SK-N-SH (cell line): ENCODE data around the gene SFPQ. TPM values are rescaled to one million over a fixed set of nuclear protein-coding genes. Genes with fewer than 3 reads are reported as not detected.

ENCODE experiments used
- CTCF ChIA-PET: fragments of 300-600, 350-600 bp; formaldehyde crosslinking; extraction: SDS; loops from one replicate; lab custom pipeline; 2021; lab: Yijun Ruan, JAX
- POLR2A ChIA-PET: fragments of 350-600 bp; sonication (Branson Sonifier 250); formaldehyde crosslinking; extraction: SDS; loops from one replicate; lab custom pipeline; 2020; ENCODE audit warnings: antibody characterized with exemption, inconsistent platforms; lab: Yijun Ruan, JAX
- DNase-seq: peaks from one replicate; pipeline ENCODE4 v3.0.0; 2012
- H2AFZ ChIP-seq: fragments of 200-600 bp; sonication (generic); 2 replicates; pipeline ENCODE4 v1.8.1; 2016; ENCODE audit warnings: antibody characterized with exemption, mild to moderate bottlenecking, low read depth
- H3F3A ChIP-seq: fragments of 200-600 bp; sonication (generic); replicated peaks from 2 replicates; pipeline ENCODE3; 2016; ENCODE audit warnings: antibody characterized with exemption, mild to moderate bottlenecking; ENCODE audit not compliant: insufficient read depth
- H3K27ac ChIP-seq, 2 experiments: fragments of 200-500 bp in 1 of 2; fragments of 200-600 bp in 1 of 2; sonication (Bioruptor generic) in 1 of 2; sonication (generic), shearing (Covaris generic) in 1 of 2; 2 replicates each; pipeline versions ENCODE4 v1.5.1 to v1.6.1; 2014 to 2016; ENCODE audit warnings: low read depth in 2 of 2, inconsistent platforms in 1 of 2, low read length in 1 of 2, mild to moderate bottlenecking in 1 of 2, mixed read lengths in 1 of 2
- H3K27me3 ChIP-seq: fragments of 200-600 bp; sonication (generic), shearing (Covaris generic); 2 replicates; pipeline ENCODE4 v1.6.1; 2016; ENCODE audit warnings: mixed run types; ENCODE audit not compliant: insufficient read depth
- H3K36me3 ChIP-seq, 2 experiments: fragments of 200-500 bp in 1 of 2; fragments of 200-600 bp in 1 of 2; sonication (Bioruptor generic) in 1 of 2; sonication (generic) in 1 of 2; replicated peaks in 1 of 2; 2 replicates each; pipeline versions ENCODE3 to v1.5.1; 2014 to 2016; ENCODE audit warnings: low read length in 1 of 2, mild to moderate bottlenecking in 1 of 2; ENCODE audit not compliant: insufficient read depth in 2 of 2, control insufficient read depth in 1 of 2
- H3K4me1 ChIP-seq, 2 experiments: fragments of 200-500 bp in 1 of 2; fragments of 200-600 bp in 1 of 2; sonication (Bioruptor generic) in 1 of 2; sonication (generic), shearing (Covaris generic) in 1 of 2; 2 replicates each; pipeline versions ENCODE4 v1.5.1 to v1.6.1; 2014 to 2016; ENCODE audit warnings: low read depth in 1 of 2, low read length in 1 of 2, mixed run types in 1 of 2; ENCODE audit not compliant: insufficient read depth in 2 of 2, control insufficient read depth in 1 of 2
- H3K4me2 ChIP-seq: fragments of 200-600 bp; sonication (generic), shearing (Covaris generic); 2 replicates; pipeline ENCODE4 v1.6.1; 2017; ENCODE audit warnings: mixed run types
- H3K4me3 ChIP-seq, 2 experiments: fragments of 200-500 bp in 1 of 2; fragments of 200-600 bp in 1 of 2; sonication (Bioruptor generic) in 1 of 2; sonication (generic), shearing (Covaris generic) in 1 of 2; 2 replicates each; pipeline versions ENCODE4 v1.5.1 to v1.8.1; 2014 to 2016; ENCODE audit warnings: low read depth in 2 of 2, inconsistent platforms in 1 of 2, low read length in 1 of 2, mild to moderate bottlenecking in 1 of 2, mixed read lengths in 1 of 2, moderate library complexity in 1 of 2
- H3K79me2 ChIP-seq: fragments of 200-600 bp; sonication (generic); 2 replicates; pipeline ENCODE4 v1.8.1; 2017; ENCODE audit warnings: mild to moderate bottlenecking; ENCODE audit not compliant: insufficient read depth
- H3K9ac ChIP-seq: fragments of 200-600 bp; sonication (generic); 2 replicates; pipeline ENCODE4 v1.6.1; 2017; ENCODE audit warnings: mixed run types
- H3K9me2 ChIP-seq: fragments of 200-600 bp; sonication (generic); 2 replicates; pipeline ENCODE4 v1.6.1; 2017; ENCODE audit warnings: mixed run types
- H3K9me3 ChIP-seq: fragments of 200-600 bp; sonication (generic); 2 replicates; pipeline ENCODE4 v1.6.1; 2017; ENCODE audit warnings: mixed run types, mild to moderate bottlenecking, moderate library complexity
- H4K20me1 ChIP-seq: fragments of 200-600 bp; sonication (generic); 2 replicates; pipeline ENCODE4 v1.6.1; 2017; ENCODE audit warnings: mild to moderate bottlenecking, mixed run types; ENCODE audit not compliant: insufficient read depth
- CHD2 ChIP-seq: fragments of 150-350 bp; IDR thresholded peaks from 2 replicates; pipeline ENCODE4 v1.6.1; 2018; ENCODE audit warnings: low read length; ENCODE audit not compliant: partially characterized antibody
- EZH2phosphoT487 ChIP-seq: fragments of 200-600 bp; sonication (generic); IDR thresholded peaks from 2 replicates; pipeline ENCODE4 v1.6.1; 2017; ENCODE audit warnings: low read depth, mixed run types, mild to moderate bottlenecking, antibody characterized with exemption, moderate library complexity, borderline replicate concordance
- FOXJ3 ChIP-seq: sonication (generic); formaldehyde crosslinking; IDR thresholded peaks from 2 replicates; pipeline ENCODE4 v1.5.1; 2020; ENCODE audit warnings: mild to moderate bottlenecking, missing genetic modification reagents
- FOXM1 ChIP-seq: IDR thresholded peaks from 2 replicates; pipeline ENCODE4 v1.4.0; 2012; ENCODE audit warnings: low read depth, mild to moderate bottlenecking
- GABPA ChIP-seq: IDR thresholded peaks from 2 replicates; pipeline ENCODE4 v1.4.0; 2012; ENCODE audit warnings: low read depth, mild to moderate bottlenecking
- GATA2 ChIP-seq: sonication (generic); formaldehyde crosslinking; IDR thresholded peaks from 2 replicates; pipeline ENCODE4 v1.5.0; 2020; ENCODE audit warnings: mild to moderate bottlenecking, missing genetic modification reagents
- JUND ChIP-seq: IDR thresholded peaks from 2 replicates; pipeline ENCODE4 v1.4.0; 2012
- MAX ChIP-seq: IDR thresholded peaks from 2 replicates; pipeline ENCODE4 v1.4.0; 2012; ENCODE audit warnings: low read depth
- MEF2A ChIP-seq: IDR thresholded peaks from 2 replicates; pipeline ENCODE4 v1.4.0; 2012; ENCODE audit warnings: low read depth, borderline replicate concordance
- NRF1 ChIP-seq: IDR thresholded peaks from 2 replicates; pipeline ENCODE4 v1.6.1; 2012; ENCODE audit warnings: low read depth, mild to moderate bottlenecking, low read length
- RFX5 ChIP-seq: IDR thresholded peaks from 2 replicates; pipeline ENCODE4 v1.6.1; 2012; ENCODE audit warnings: mild to moderate bottlenecking, improper control_type of control experiment, low read length
- RXRA ChIP-seq: IDR thresholded peaks from 2 replicates; pipeline ENCODE4 v1.4.0; 2012; ENCODE audit warnings: low read depth, mild to moderate bottlenecking, borderline replicate concordance
- SIN3A ChIP-seq: IDR thresholded peaks from 2 replicates; pipeline ENCODE4 v1.6.1; 2012; ENCODE audit warnings: low read depth, mild to moderate bottlenecking, low read length, moderate library complexity, borderline replicate concordance
- TCF12 ChIP-seq: IDR thresholded peaks from 2 replicates; pipeline ENCODE4 v1.4.0; 2012
- TEAD4 ChIP-seq: IDR thresholded peaks from 2 replicates; pipeline ENCODE4 v1.4.0; 2012; ENCODE audit warnings: mild to moderate bottlenecking, borderline replicate concordance; ENCODE audit not compliant: insufficient read depth
- USF2 ChIP-seq: fragments of 150-350 bp; IDR thresholded peaks from 2 replicates; pipeline ENCODE4 v1.6.1; 2017; ENCODE audit warnings: antibody characterized with exemption, low read length, low read depth, borderline replicate concordance
- ZBTB33 ChIP-seq: IDR thresholded peaks from 2 replicates; pipeline ENCODE4 v1.4.0; 2012; ENCODE audit warnings: low read depth, borderline replicate concordance
- WGBS: methylation state at CpG from one replicate; pipeline ENCODE4 v1.1.6; 2017; ENCODE audit warnings: low lambda C conversion rate; 5-methylcytosine and 5-hydroxymethylcytosine counted together
- polyA plus RNA-seq, 3 experiments: library from polyadenylated mRNA; depleted of rRNA; stranded (reverse); fragments of >200 nt; gene quantifications; 2 replicates each; pipeline ENCODE4 v1.2.3, GENCODE V29; 2012

The SFPQ gene
- polyA plus RNA-seq, 1 of the 3 experiments (the other 2 are of a cell fraction): 85.6 TPM

GRCh38 chr1:35187816-35188342 lies 5.1 kb downstream of the SFPQ start (continued):
- TF ChIP-seq FOXJ3 (CRISPR knock-in tag): no peak
- TF ChIP-seq NRF1: no peak
- TF ChIP-seq MAX: no peak

GRCh38 chr1:35186239-35186638 lies 6.7 kb downstream of the SFPQ start:
- Histone ChIP-seq H3K4me1 (peaks cover 28 to 31% of the 10 kb centered on the region in 2 experiments; a peak in 3 of 4 replicates), H3K27ac (no peak overlapping the region), H3K9me2 (no peaks in the 10 kb centered on the region), H3K4me3 (no peak overlapping the region), H3K4me2 (no peak overlapping the region), H3K79me2 (peaks cover 100% of the 10 kb centered on the region), H3K9ac (no peak overlapping the region), H4K20me1 (peaks cover 100% of the 10 kb centered on the region), H3F3A (peaks cover 53% of the 10 kb centered on the region), H3K36me3 (peaks cover 97 to 100% of the 10 kb centered on the region in 2 experiments), H3K9me3 (no peaks in the 10 kb centered on the region), H3K27me3 (no peaks in the 10 kb centered on the region), H2AFZ (no peak overlapping the region)
- POLR2A ChIA-PET: no interaction called here
- no peak for DNase-seq
- CTCF ChIA-PET: interaction anchor here (1.1 kb wide), 1 partner anchor 16 kb away, joined by 3 read pairs; no protein-coding TSS in a partner anchor
- 72% methylated on average over 4 of the region's 4 CpGs for WGBS
- no peak for TF ChIP-seq GATA2
- TF ChIP-seq SIN3A: no peak
- TF ChIP-seq CHD2: no peak
- no peak for TF ChIP-seq RXRA
- TF ChIP-seq TEAD4: no peak
- TF ChIP-seq EZH2phosphoT487: no peak
- no peak for TF ChIP-seq USF2
- no peak for TF ChIP-seq TCF12
- no peak for TF ChIP-seq GABPA
- no peak for TF ChIP-seq FOXM1
- no peak for TF ChIP-seq NRF1
- no peak for TF ChIP-seq MEF2A
- no peak for TF ChIP-seq JUND
- no peak for TF ChIP-seq ZBTB33
- TF ChIP-seq RFX5: no peak
